ENCODE results near the gene MVD. TPM values are rescaled to one million over a fixed set of nuclear protein-coding genes. Genes with fewer than 3 reads are reported as not detected.

The MVD gene
- total and polyA plus RNA-seq, 2 experiments from 2014 or later, result 95.3 to 149 TPM

- TF ChIP-seq REST (IDR thresholded peaks at IDR 0.05; ENCODE audit: unreplicated experiment), result no peak
- TF ChIP-seq ZNF114 (CRISPR knock-in tag; IDR thresholded peaks at IDR 0.05), result no peak
- TF ChIP-seq ETS1 (IDR thresholded peaks at IDR 0.05), result no peak
- no peak for TF ChIP-seq CREB1 (CRISPR knock-in tag; IDR thresholded peaks at IDR 0.05; ENCODE audit: low read depth)
- TF ChIP-seq EZH2 (IDR thresholded peaks at IDR 0.05; ENCODE audit: low read depth, unreplicated experiment), result no peak
- no peak for TF ChIP-seq NANOG (IDR thresholded peaks at IDR 0.05; ENCODE audit: borderline replicate concordance)
- TF ChIP-seq EZH2phosphoT487 (IDR thresholded peaks at IDR 0.05; ENCODE audit: unreplicated experiment), result no peak
- TF ChIP-seq ZNF331 (CRISPR knock-in tag; IDR thresholded peaks at IDR 0.05; ENCODE audit: low read depth), result no peak
- no peak for TF ChIP-seq JUNB (IDR thresholded peaks at IDR 0.05; ENCODE audit: unreplicated experiment)
- TF ChIP-seq STAT1 (IDR thresholded peaks at IDR 0.05; ENCODE audit: unreplicated experiment), result no peak
- TF ChIP-seq ZNF462 (CRISPR knock-in tag; IDR thresholded peaks at IDR 0.05), result no peak
- no peak for TF ChIP-seq CTCF (conservative IDR thresholded peaks at IDR 0.05; ENCODE audit: low read depth in 2 of 2)
- TF ChIP-seq POLR2AphosphoS5 (IDR thresholded peaks at IDR 0.05; ENCODE audit: low read depth), result no peak
- Mint-ChIP-seq H3K27ac (0 out of 2 replicates have a peak overlapping the region, but pooled peaks have one; percentile 56), H3K4me3 (no peak overlapping the region; the same call in 2 of the 3 replicates), H3K36me3 (ENCODE audit: low read depth) (peaks cover 40% of the 10 kb centered on the region), H3K9me3 (no peaks in the 10 kb centered on the region), H3K27me3 (ENCODE audit: insufficient read depth, low read depth, poor library complexity) (peaks cover 15% of the 10 kb centered on the region), H3K4me1 (peaks cover 30% of the 10 kb centered on the region)
- DNase-seq (ENCODE audit: low spot score) (no peak), ATAC-seq (no peak)
- Histone ChIP-seq H3K4me1 (ENCODE audit: insufficient read depth) (peaks cover 10% of the 10 kb centered on the region; the same call in 1 of the 2 replicates), H4K20me1 (replicated peaks; ENCODE audit: insufficient read depth) (no peaks in the 10 kb centered on the region), H3K27me3 (ENCODE audit: insufficient read depth) (no peaks in the 10 kb centered on the region; the same call in 1 of the 2 replicates), H3K36me3 (ENCODE audit: insufficient read depth) (peaks cover 13% of the 10 kb centered on the region; the same call in 1 of the 2 replicates), H3K27ac (ENCODE audit: low read depth) (no peak overlapping the region), H3K4me2 (no peak overlapping the region), H3K4me3 (no peak overlapping the region), H3K9me2 (ENCODE audit: insufficient read depth) (no peaks in the 10 kb centered on the region), H3F3A (replicated peaks; ENCODE audit: low read depth) (peaks cover 14% of the 10 kb centered on the region; the same call in 1 of the 2 replicates), H2AFZ (no peak overlapping the region), H3K79me2 (replicated peaks; ENCODE audit: insufficient read depth) (no peaks in the 10 kb centered on the region)
Measured at GRCh38 chr16:88631920-88632586, 30.8 kb downstream of the MVD start.

Measured in GM23338 (cell line).